IMR-90 (cell line): ENCODE results near the gene MAP10.

Experiments used
- CEBPB ChIP-seq: IDR thresholded peaks from 2 replicates; pipeline ENCODE4 v1.6.1; 2012; ENCODE audit warnings: low read depth, low read length, improper control_type of control experiment
- CHD1 ChIP-seq: IDR thresholded peaks from 2 replicates; pipeline ENCODE4 v1.6.1; 2012; ENCODE audit warnings: low read depth, low read length, improper control_type of control experiment
- CTCF ChIP-seq: conservative IDR thresholded peaks from 2 replicates; pipeline ENCODE4 v1.5.1; 2012; ENCODE audit warnings: mild to moderate bottlenecking, low read depth, low read length, improper control_type of control experiment
- ELK1 ChIP-seq: fragments of 150-350 bp; IDR thresholded peaks from 2 replicates; pipeline ENCODE4 v1.6.1; 2016; ENCODE audit warnings: low read depth, mild to moderate bottlenecking, low read length, moderate library complexity, borderline replicate concordance
- MAFK ChIP-seq: IDR thresholded peaks from 2 replicates; pipeline ENCODE4 v1.6.1; 2012; ENCODE audit warnings: low read depth, low read length, improper control_type of control experiment
- MXI1 ChIP-seq: IDR thresholded peaks from 2 replicates; pipeline ENCODE4 v1.6.1; 2012; ENCODE audit warnings: low read depth, mild to moderate bottlenecking, low read length, moderate library complexity, borderline replicate concordance
- POLR2A ChIP-seq: IDR thresholded peaks from 2 replicates; pipeline ENCODE4 v1.6.1; 2012; ENCODE audit warnings: mild to moderate bottlenecking, low read depth, low read length
- RAD21 ChIP-seq: IDR thresholded peaks from 2 replicates; pipeline ENCODE4 v1.6.1; 2012; ENCODE audit warnings: low read length, improper control_type of control experiment
- RCOR1 ChIP-seq: IDR thresholded peaks from 2 replicates; pipeline ENCODE4 v1.6.1; 2012; ENCODE audit warnings: mild to moderate bottlenecking, low read length, improper control_type of control experiment; ENCODE audit not compliant: insufficient replicate concordance
- RFX5 ChIP-seq: IDR thresholded peaks from 2 replicates; pipeline ENCODE4 v1.8.0; 2012; ENCODE audit warnings: low read depth, mild to moderate bottlenecking, low read length, moderate library complexity
- SMC3 ChIP-seq: fragments of 150-350 bp; IDR thresholded peaks from 2 replicates; pipeline ENCODE4 v1.6.1; 2016; ENCODE audit warnings: low read depth, mild to moderate bottlenecking, antibody characterized with exemption, low read length, moderate library complexity

- TF ChIP-seq CTCF (no peak), CEBPB (no peak), MXI1 (no peak), MAFK (peak; percentile 91), POLR2A (no peak), RCOR1 (no peak), ELK1 (no peak), CHD1 (no peak), RAD21 (no peak), RFX5 (no peak), SMC3 (no peak)
These were observed 5.6 kb downstream of the MAP10 start for GRCh38 chr1:232810856-232811255.
